HepG2 (cell line): ENCODE results near the gene HOTAIR. TPM values are rescaled to one million over a fixed set of nuclear protein-coding genes. Genes with fewer than 3 reads are reported as not detected.

ENCODE experiments used
- CREB1 ChIP-seq, 2 experiments: fragments of 450-650 bp in 1 of 2; IDR thresholded peaks; 2 replicates each; pipeline ENCODE4 v1.6.1; 2016 to 2017; ENCODE audit warnings: control low read depth in 1 of 2, mild to moderate bottlenecking in 1 of 2, missing compliant biosample characterization in 1 of 2, missing genetic modification characterization in 1 of 2
- GABPB1 ChIP-seq: IDR thresholded peaks from 2 replicates; pipeline ENCODE4 v1.6.1; 2016; ENCODE audit warnings: mild to moderate bottlenecking, missing genetic modification reagents, moderate library complexity, missing compliant biosample characterization
- HNF1B ChIP-seq: sonication (generic); formaldehyde crosslinking; IDR thresholded peaks from 2 replicates; pipeline ENCODE4 v1.5.1; 2020; ENCODE audit warnings: mild to moderate bottlenecking, moderate library complexity, missing genetic modification reagents
- HNF4A ChIP-seq: sonication (generic); formaldehyde crosslinking; IDR thresholded peaks from 2 replicates; pipeline ENCODE4 v1.4.0; 2020; ENCODE audit warnings: missing genetic modification reagents
- MAX ChIP-seq: IDR thresholded peaks from 2 replicates; pipeline ENCODE4 v1.6.1; 2012; ENCODE audit warnings: inconsistent platforms
- PHB2 ChIP-seq: fragments of 450-650 bp; IDR thresholded peaks from 2 replicates; pipeline ENCODE4 v1.6.1; 2018; ENCODE audit not compliant: partially characterized antibody
- RXRA ChIP-seq: sonication (generic); formaldehyde crosslinking; IDR thresholded peaks from 2 replicates; pipeline ENCODE4 v1.5.1; 2020; ENCODE audit warnings: missing genetic modification reagents
- SALL1 ChIP-seq: sonication (generic); formaldehyde crosslinking; IDR thresholded peaks from 2 replicates; pipeline ENCODE4 v1.8.0; 2022; ENCODE audit warnings: mild to moderate bottlenecking, missing genetic modification reagents
- ZBTB46 ChIP-seq: sonication (generic); formaldehyde crosslinking; IDR thresholded peaks from 2 replicates; pipeline ENCODE4 v1.4.0; 2020; ENCODE audit warnings: mild to moderate bottlenecking, missing genetic modification reagents, borderline replicate concordance
- ZBTB8A ChIP-seq: sonication (generic); formaldehyde crosslinking; IDR thresholded peaks from 2 replicates; pipeline ENCODE4 v1.4.0; 2020; ENCODE audit warnings: mild to moderate bottlenecking, low read depth, missing genetic modification reagents, borderline replicate concordance
- ZNF18 ChIP-seq: sonication (generic); formaldehyde crosslinking; IDR thresholded peaks from 2 replicates; pipeline ENCODE4 v1.8.0; 2022; ENCODE audit warnings: mild to moderate bottlenecking, missing genetic modification reagents; ENCODE audit not compliant: insufficient replicate concordance
- ZNF431 ChIP-seq: sonication (generic); formaldehyde crosslinking; IDR thresholded peaks from 2 replicates; pipeline ENCODE4 v1.9.0; 2022; ENCODE audit warnings: missing genetic modification reagents, low read depth, mild to moderate bottlenecking, borderline replicate concordance
- ZNF607 ChIP-seq: sonication (generic); formaldehyde crosslinking; IDR thresholded peaks from 2 replicates; pipeline ENCODE4 v1.5.1; 2020; ENCODE audit warnings: missing genetic modification reagents, mild to moderate bottlenecking, borderline replicate concordance
- ZNF687 ChIP-seq: sonication (generic); formaldehyde crosslinking; IDR thresholded peaks from 2 replicates; pipeline ENCODE4 v1.5.1; 2020; ENCODE audit warnings: mild to moderate bottlenecking, missing genetic modification reagents, moderate library complexity
- ZNF788 ChIP-seq: sonication (generic); formaldehyde crosslinking; IDR thresholded peaks from 2 replicates; pipeline ENCODE4 v1.5.0; 2020; ENCODE audit warnings: mild to moderate bottlenecking, missing genetic modification reagents, borderline replicate concordance
- ZNF792 ChIP-seq: IDR thresholded peaks from 2 replicates; pipeline ENCODE4 v1.6.1; 2016
- polyA plus RNA-seq, 8 experiments: library from polyadenylated mRNA; depleted of rRNA in 3 of 8; stranded (reverse) in 7 of 8; unstranded in 1 of 8; fragments of >200 nt; fragmentation: Illumina TruSeq in 4 of 8; extraction: Trizol in 4 of 8; gene quantifications; 2 replicates each; pipeline versions ENCODE4 v1.2.1 to v1.2.3, GENCODE V29; 2011 to 2016; ENCODE audit warnings: low read depth in 4 of 8, missing spikeins in 1 of 8, mixed read lengths in 1 of 8; ENCODE audit not compliant: insufficient read depth in 1 of 8
- total RNA-seq, 5 experiments: library from RNA; depleted of rRNA; stranded (reverse); fragments of >200 nt; fragmentation: Illumina TruSeq; extraction: Trizol; gene quantifications; 2 replicates each; pipeline ENCODE4 v1.2.3, GENCODE V29; 2016; ENCODE audit warnings: low read depth in 1 of 5

The HOTAIR gene
- total and polyA plus RNA-seq, 2 of the 13 experiments (the other 11 are each of a cell fraction or from before 2014, with no cell fraction given) = not detected

GRCh38 chr12:53988541-53989226 is 13.9 kb upstream of the HOTAIR start (continued):
- no peak for TF ChIP-seq ZBTB46 (CRISPR knock-in tag)
- no peak for TF ChIP-seq CREB1 (IDR thresholded peaks at IDR 0.05)
- no peak for TF ChIP-seq CREB1 (CRISPR knock-in tag; IDR thresholded peaks at IDR 0.05)
- 0 out of 2 replicates have a peak, but pooled peaks have one; percentile 3 for TF ChIP-seq MAX
- TF ChIP-seq HNF1B (CRISPR knock-in tag) = 0 out of 2 replicates have a peak, but pooled peaks have one; percentile 16
- peak; percentile 17; the same call in 1 of the 2 replicates for TF ChIP-seq ZNF687 (CRISPR knock-in tag)
- TF ChIP-seq HNF4A (CRISPR knock-in tag) = peak; percentile 88
- TF ChIP-seq ZBTB8A (CRISPR knock-in tag) = no peak
- 0 out of 2 replicates have a peak, but pooled peaks have one; percentile 13 for TF ChIP-seq RXRA (CRISPR knock-in tag)
- no peak for TF ChIP-seq ZNF18
- no peak for TF ChIP-seq GABPB1
- peak; percentile 37; the same call in 1 of the 2 replicates for TF ChIP-seq ZNF607
- no peak for TF ChIP-seq ZNF788
- no peak for TF ChIP-seq ZNF792 (CRISPR knock-in tag)
- peak; percentile 34; the same call in 1 of the 2 replicates for TF ChIP-seq SALL1 (CRISPR knock-in tag)
- TF ChIP-seq PHB2 = no peak
- 0 out of 2 replicates have a peak, but pooled peaks have one; percentile 28 for TF ChIP-seq ZNF431
